Adrenal gland (tissue), 12 donors: ENCODE data around the gene TMEM8B. TPM values are rescaled to one million over a fixed set of nuclear protein-coding genes. Genes with fewer than 3 reads are reported as not detected.

ENCODE experiments used
- DNase-seq, 7 donors: peaks; one replicate each; pipeline ENCODE4 v3.0.0-alpha.2; 2019 to 2020
- H3K27ac ChIP-seq, 5 donors: fragments of 200-600 bp; sonication (generic) in 4 of 5; 1 replicate in 3 of 5; 2 replicates in 2 of 5; pipeline versions ENCODE4 v1.5.1 to v1.8.0; 2016 to 2020; ENCODE audit warnings: mild to moderate bottlenecking in 1 of 5
- H3K27me3 ChIP-seq: fragments of 200-600 bp; 2 replicates; pipeline ENCODE4 v1.8.0; 2021
- H3K36me3 ChIP-seq, 2 donors: fragments of 200-600 bp; replicated peaks in 1 of 2; 1 replicate in 1 of 2; 2 replicates in 1 of 2; pipeline versions ENCODE4 v1.5.1 to v1.8.0; 2018 to 2022
- H3K4me1 ChIP-seq, 2 donors: fragments of 200-600 bp; replicated peaks in 1 of 2; 1 replicate in 1 of 2; 2 replicates in 1 of 2; pipeline versions ENCODE4 v1.5.1 to v1.8.0; 2018 to 2021
- H3K4me3 ChIP-seq, 4 donors: fragments of 200-600 bp; sonication (generic) in 3 of 4; one replicate each; pipeline ENCODE4 v1.5.1; 2016 to 2018
- H3K9me3 ChIP-seq, 3 donors: fragments of 200-600 bp; sonication (generic) in 1 of 3; replicated peaks in 1 of 3; 1 replicate in 2 of 3; 2 replicates in 1 of 3; pipeline versions ENCODE4 v1.5.1 to v1.8.0; 2016 to 2021
- POLR2A ChIP-seq, 2 donors: fragments of 450-650 bp; IDR thresholded peaks; one replicate each; pipeline ENCODE4 v1.6.1; 2017; ENCODE audit warnings: antibody characterized with exemption in 2 of 2, mild to moderate bottlenecking in 2 of 2, moderate library complexity in 1 of 2
- WGBS, 4 donors: extraction: QIAGEN DNeasy Blood & Tissue Kit in 2 of 4; methylation state at CpG; one replicate each; pipeline versions ENCODE4 v1.1.5 to v1.1.7; 2013 to 2017; 5-methylcytosine and 5-hydroxymethylcytosine counted together
- intact Hi-C, 2 donors: fragments of 100-400 bp; cut with DNase I; formaldehyde crosslinking; loops; one replicate each; pipeline versions ENCODE4 v1.14.1 to v1.15.0; 2022 to 2023
- polyA plus RNA-seq, 3 donors: library from polyadenylated mRNA; stranded (reverse); fragments of 200-250 nt in 2 of 3; fragments of 350-450 nt in 1 of 3; fragmentation: Illumina TruSeq in 1 of 3; extraction: RNeasy Lipid Tissue Mini Kit (QIAGEN cat#74804) in 1 of 3; gene quantifications; one replicate each; pipeline ENCODE4 v1.2.3, GENCODE V29; 2013 to 2014
- total RNA-seq, 9 donors: library from RNA; depleted of rRNA in 4 of 9; stranded (reverse); fragments of >200 nt in 4 of 9; fragments of 120-200 nt in 1 of 9; fragmentation: NEBNext Ultra II Directional in 1 of 9; extraction: Animal tissue kit (Norgen Biotek cat#: 25700) in 1 of 9; gene quantifications; one replicate each; pipeline versions ENCODE4 v1.1.0 to v1.2.4, GENCODE V29; 2013 to 2023
- TF ChIP-seq, protein P1 (sequence below), 6 experiments: fragments of 450-650 bp in 4 of 6; fragments of 200-600 bp in 2 of 6; sonication (generic) in 1 of 6; IDR thresholded peaks; 1 replicate in 5 of 6; 2 replicates in 1 of 6; pipeline versions ENCODE4 v1.5.1 to v1.8.0; 2016 to 2021; ENCODE audit warnings: antibody characterized with exemption in 6 of 6, mild to moderate bottlenecking in 2 of 6, moderate library complexity in 1 of 6
- donor health status: healthy with polysubstance abuse.
- donor health status: Bipolar disorder and iron deficiency.
- donor health status: DM: yes; HTN: yes; CAD: no.
- donor health status: DM: no; HTN: no; CAD: no.
- donor health status: DM: no; HTN: no; CAD: no.
- donor health status: DM: yes; HTN: yes; CAD: no.

Gene TMEM8B
- total and polyA plus RNA-seq, 12 donors: 5.5 to 43.6 (median 19.8) TPM

DNA sequence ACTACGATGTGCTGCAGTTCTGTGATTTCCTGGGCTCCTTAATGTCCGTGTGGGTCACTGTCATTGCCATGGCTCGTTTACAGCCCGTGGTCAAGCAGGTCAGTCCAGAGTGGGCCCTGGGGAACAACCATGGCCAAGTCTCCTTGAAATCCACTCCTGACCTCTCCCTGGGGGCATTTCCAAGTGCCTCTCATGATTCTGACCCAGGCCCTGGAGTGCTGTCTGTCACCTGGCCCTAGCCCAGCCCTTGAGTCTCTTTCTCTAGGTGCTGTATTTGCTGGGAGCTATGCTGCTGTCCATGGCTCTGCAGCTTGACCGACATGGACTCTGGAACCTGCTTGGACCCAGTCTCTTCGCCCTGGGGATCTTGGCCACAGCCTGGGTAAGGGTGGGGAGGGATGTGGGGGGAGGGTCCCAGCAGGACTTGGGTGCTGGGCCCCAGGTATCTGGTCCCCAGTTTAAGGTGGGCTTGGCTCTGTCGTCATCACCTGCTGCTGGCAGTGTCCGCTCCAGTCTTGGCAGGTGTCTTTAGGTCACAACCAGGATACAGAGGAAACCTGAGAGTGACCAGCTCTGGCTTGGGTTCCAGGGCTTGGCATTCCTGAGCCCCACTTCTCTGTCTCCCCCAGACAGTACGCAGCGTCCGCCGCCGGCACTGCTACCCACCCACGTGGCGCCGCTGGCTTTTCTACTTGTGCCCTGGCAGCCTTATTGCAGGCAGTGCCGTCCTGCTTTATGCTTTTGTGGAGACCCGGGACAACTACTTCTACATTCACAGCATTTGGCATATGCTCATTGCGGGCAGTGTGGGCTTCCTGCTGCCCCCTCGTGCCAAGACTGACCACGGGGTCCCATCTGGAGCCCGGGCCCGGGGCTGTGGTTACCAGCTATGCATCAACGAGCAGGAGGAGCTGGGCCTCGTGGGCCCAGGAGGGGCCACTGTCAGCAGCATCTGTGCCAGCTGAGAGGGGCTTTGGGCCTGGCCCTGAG, 24.1 kb downstream of the TMEM8B start:
- H3K4me3 ChIP-seq: no peak overlapping the region
- peaks cover under 1% of the 10 kb centered on the region in 2 donors for H3K4me1 ChIP-seq
- 90 to 96% (median 93%) methylated on average over 11 to 25 of the region's 25 CpGs for WGBS, 4 donors
- H3K36me3 ChIP-seq: no peaks in the 10 kb centered on the region
- H3K27ac ChIP-seq: no peak overlapping the region
- no peaks in the 10 kb centered on the region for H3K27me3 ChIP-seq
- TF ChIP-seq POLR2A (IDR thresholded peaks at IDR 0.05): no peak
- TF ChIP-seq, protein P1, sequence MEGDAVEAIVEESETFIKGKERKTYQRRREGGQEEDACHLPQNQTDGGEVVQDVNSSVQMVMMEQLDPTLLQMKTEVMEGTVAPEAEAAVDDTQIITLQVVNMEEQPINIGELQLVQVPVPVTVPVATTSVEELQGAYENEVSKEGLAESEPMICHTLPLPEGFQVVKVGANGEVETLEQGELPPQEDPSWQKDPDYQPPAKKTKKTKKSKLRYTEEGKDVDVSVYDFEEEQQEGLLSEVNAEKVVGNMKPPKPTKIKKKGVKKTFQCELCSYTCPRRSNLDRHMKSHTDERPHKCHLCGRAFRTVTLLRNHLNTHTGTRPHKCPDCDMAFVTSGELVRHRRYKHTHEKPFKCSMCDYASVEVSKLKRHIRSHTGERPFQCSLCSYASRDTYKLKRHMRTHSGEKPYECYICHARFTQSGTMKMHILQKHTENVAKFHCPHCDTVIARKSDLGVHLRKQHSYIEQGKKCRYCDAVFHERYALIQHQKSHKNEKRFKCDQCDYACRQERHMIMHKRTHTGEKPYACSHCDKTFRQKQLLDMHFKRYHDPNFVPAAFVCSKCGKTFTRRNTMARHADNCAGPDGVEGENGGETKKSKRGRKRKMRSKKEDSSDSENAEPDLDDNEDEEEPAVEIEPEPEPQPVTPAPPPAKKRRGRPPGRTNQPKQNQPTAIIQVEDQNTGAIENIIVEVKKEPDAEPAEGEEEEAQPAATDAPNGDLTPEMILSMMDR (IDR thresholded peaks at IDR 0.05): no peak
- DNase-seq: peak in 2 of 7 donors; percentile 13 to 45
- no peaks in the 10 kb centered on the region for H3K9me3 ChIP-seq
- intact Hi-C loops: no loop called here

DNA sequence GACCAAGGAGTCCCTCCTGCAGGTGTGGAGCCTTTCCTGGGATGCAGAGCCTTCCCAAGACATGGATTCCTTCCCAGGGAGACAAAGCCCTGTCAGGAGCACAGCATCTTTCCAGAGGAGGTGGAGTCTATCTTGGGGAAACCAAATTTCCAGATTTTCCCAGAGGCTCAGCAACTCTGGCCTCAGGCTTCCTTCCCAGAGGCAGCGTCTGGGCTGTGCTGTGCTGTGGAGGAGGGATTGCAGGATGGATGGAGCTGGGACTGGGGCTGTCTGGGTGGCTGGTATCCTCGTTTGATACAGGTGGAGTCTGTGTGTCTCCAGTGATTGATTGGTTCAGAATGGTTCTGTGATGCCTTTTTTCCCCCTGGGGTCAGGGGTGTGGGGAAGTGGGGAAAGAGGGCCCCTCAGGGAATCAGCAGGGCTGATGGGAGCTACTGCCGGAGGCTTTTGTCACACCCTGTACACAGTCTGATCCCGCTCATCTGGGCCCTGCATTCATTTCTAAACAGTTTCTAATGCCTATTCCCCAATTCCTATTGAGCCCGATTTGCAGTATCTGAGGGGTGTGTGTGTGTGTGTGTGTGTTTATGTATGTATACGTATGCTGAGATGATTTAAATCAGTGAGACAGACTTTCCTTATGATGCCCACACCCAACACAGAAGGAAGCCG, 25.2 kb downstream of the TMEM8B start:
- no peaks in the 10 kb centered on the region for H3K4me1 ChIP-seq
- no peak overlapping the region for H3K27ac ChIP-seq
- TF ChIP-seq, protein P1 (IDR thresholded peaks at IDR 0.05): no peak
- no peak for TF ChIP-seq POLR2A (IDR thresholded peaks at IDR 0.05)
- 91 to 96% (median 94%) methylated on average over 5 to 7 of the region's 7 CpGs for WGBS, 4 donors
- no peaks in the 10 kb centered on the region for H3K36me3 ChIP-seq
- DNase-seq: peak in 1 of 7 donors; percentile 27
- intact Hi-C loops: no loop called here
- no peak overlapping the region for H3K4me3 ChIP-seq
- H3K9me3 ChIP-seq: no peaks in the 10 kb centered on the region
- H3K27me3 ChIP-seq: no peaks in the 10 kb centered on the region

DNA sequence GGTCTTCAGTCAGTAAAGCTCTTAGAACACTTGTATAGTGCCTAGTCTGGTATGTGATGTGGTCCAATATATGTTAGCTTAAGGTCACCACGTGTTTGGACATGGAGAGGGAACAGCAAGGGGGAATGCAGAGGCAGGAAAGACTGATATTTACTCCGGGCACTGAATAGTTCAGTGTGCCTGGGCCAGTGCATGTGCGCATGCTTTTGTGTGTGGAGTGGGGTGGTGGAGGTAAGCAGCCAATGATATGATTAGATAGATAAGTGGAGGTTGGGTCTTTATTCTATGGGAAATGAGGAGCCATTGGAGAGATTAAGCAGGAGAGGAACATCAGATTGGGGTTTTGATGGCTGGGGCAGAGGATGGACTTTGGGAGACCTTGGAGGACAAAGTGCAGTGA, 27.2 kb downstream of the TMEM8B start:
- Histone ChIP-seq H3K4me1 (no peaks in the 10 kb centered on the region), H3K27ac (no peak overlapping the region), H3K9me3 (no peaks in the 10 kb centered on the region), H3K4me3 (no peak overlapping the region), H3K27me3 (no peaks in the 10 kb centered on the region), H3K36me3 (no peaks in the 10 kb centered on the region)
- no peak for DNase-seq
- TF ChIP-seq, protein P1 (IDR thresholded peaks at IDR 0.05): no peak
- no peak for TF ChIP-seq POLR2A (IDR thresholded peaks at IDR 0.05)
- 75 to 85% (median 79%) methylated on average over 3 of the region's 3 CpGs for WGBS, 4 donors
- intact Hi-C loops: no loop called here

DNA sequence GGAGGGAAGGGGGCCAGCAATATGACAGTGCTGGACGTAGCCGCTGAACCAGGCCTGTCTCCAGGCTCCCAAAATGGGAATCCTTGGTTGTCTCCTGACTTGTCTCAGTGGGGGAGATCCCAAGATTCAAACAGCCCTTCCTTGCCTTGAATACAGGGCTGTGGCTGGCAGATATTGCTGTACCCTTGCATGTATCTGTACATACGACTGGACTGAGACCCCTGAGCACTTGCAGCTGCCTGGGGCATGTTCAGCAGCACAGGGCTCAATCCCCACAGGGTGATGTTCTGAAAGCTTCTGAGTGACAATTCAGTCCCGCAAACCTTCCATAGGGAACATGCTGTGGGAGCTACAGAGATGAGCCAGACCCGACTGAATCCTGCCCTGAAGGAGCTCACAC, 27.9 kb downstream of the TMEM8B start:
- Histone ChIP-seq H3K36me3 (no peaks in the 10 kb centered on the region), H3K4me1 (no peaks in the 10 kb centered on the region), H3K27me3 (no peaks in the 10 kb centered on the region), H3K4me3 (no peak overlapping the region), H3K27ac (no peak overlapping the region), H3K9me3 (no peaks in the 10 kb centered on the region)
- DNase-seq: peak in 2 of 7 donors; percentile 15 to 43
- intact Hi-C loops: no loop called here
- WGBS, 4 donors: 84 to 91% (median 86%) methylated on average over 2 to 5 of the region's 5 CpGs
- no peak for TF ChIP-seq POLR2A (IDR thresholded peaks at IDR 0.05)
